A549 (cell line): ENCODE data around the gene ARSJ. TPM values are rescaled to one million over a fixed set of nuclear protein-coding genes. Genes with fewer than 3 reads are reported as not detected.

Source experiments
- ATAC-seq, 2 experiments: fragments of 200-7000 bp in 1 of 2; fragments of >200 bp in 1 of 2; cut with Nextera tagmentation in 1 of 2; cut with Tn5 transposase in 1 of 2; 3 replicates each; pipeline versions ENCODE4 v1.8.0 to v1.9.1; 2018 to 2020; ENCODE audit warnings: mild to moderate bottlenecking in 1 of 2, moderate library complexity in 1 of 2
- CTCF ChIA-PET: fragments of 300-600 bp; sonication (Branson Sonifier 250); formaldehyde crosslinking; extraction: SDS; loops from one replicate; lab custom pipeline; 2021; ENCODE audit warnings: antibody characterized with exemption, inconsistent platforms; lab: Yijun Ruan, JAX
- POLR2A ChIA-PET: fragments of 350-600 bp; formaldehyde crosslinking; extraction: SDS; loops from one replicate; lab custom pipeline; 2021; ENCODE audit warnings: antibody characterized with exemption, inconsistent platforms; lab: Yijun Ruan, JAX
- DNase-seq, 2 experiments: peaks; one replicate each; pipeline versions ENCODE4 v3.0.0 to v3.0.0-alpha.2; 2011 to 2016; ENCODE audit warnings: low read depth in 1 of 2, low spot score in 1 of 2
- FAIRE-seq: peaks from 2 replicates; lab custom pipeline; 2011; peaks lifted over from hg19 to GRCh38; lab: Jason Lieb, UNC
- H3K27ac ChIP-seq, 2 experiments: fragments of >200 bp; sonication (Bioruptor Twin); formaldehyde crosslinking; 3 replicates each; pipeline ENCODE4 v1.5.1; 2016 to 2017
- H3K4me1 ChIP-seq: fragments of >200 bp; sonication (Bioruptor Twin); formaldehyde crosslinking; 3 replicates; pipeline ENCODE4 v1.6.1; 2016
- H3K4me2 ChIP-seq: fragments of >200 bp; sonication (Bioruptor Twin); formaldehyde crosslinking; 3 replicates; pipeline ENCODE4 v1.6.1; 2016
- H3K4me3 ChIP-seq: fragments of >200 bp; sonication (Bioruptor Twin); formaldehyde crosslinking; 3 replicates; pipeline ENCODE4 v1.5.1; 2016
- H3K9me3 ChIP-seq: fragments of >200 bp; sonication (Bioruptor Twin); formaldehyde crosslinking; 3 replicates; pipeline ENCODE4 v1.6.1; 2016
- CEBPB ChIP-seq, 2 experiments: fragments of >200 bp in 1 of 2; sonication (Bioruptor Twin) in 1 of 2; formaldehyde crosslinking in 1 of 2; IDR thresholded peaks; 2 replicates each; pipeline ENCODE4 v1.6.1; 2012 to 2016
- CHD2 ChIP-seq: fragments of 150-350 bp; IDR thresholded peaks from 2 replicates; pipeline ENCODE4 v1.6.1; 2014; ENCODE audit warnings: low read length; ENCODE audit not compliant: partially characterized antibody
- EHF ChIP-seq: fragments of 250-450 bp; sonication (Bioruptor Pico); IDR thresholded peaks from 2 replicates; pipeline ENCODE4 v1.5.0; 2020; ENCODE audit warnings: mild to moderate bottlenecking
- EHMT2 ChIP-seq: fragments of 200-600 bp; sonication (generic); IDR thresholded peaks from 2 replicates; pipeline ENCODE4 v1.6.1; 2016; ENCODE audit warnings: antibody characterized with exemption, low read depth, mild to moderate bottlenecking, moderate library complexity
- EP300 ChIP-seq, 2 experiments: fragments of >200 bp; sonication (Bioruptor Twin); formaldehyde crosslinking; IDR thresholded peaks; 2 replicates in 1 of 2; 3 replicates in 1 of 2; pipeline ENCODE4 v1.6.1; 2016 to 2017
- ESRRA ChIP-seq: fragments of 150-350 bp; IDR thresholded peaks from 2 replicates; pipeline ENCODE4 v1.6.1; 2014; ENCODE audit warnings: mild to moderate bottlenecking, low read length, borderline replicate concordance
- FOSL2 ChIP-seq, 2 experiments: fragments of 450-650 bp in 1 of 2; fragments of >200 bp in 1 of 2; sonication (Bioruptor Twin) in 1 of 2; formaldehyde crosslinking; IDR thresholded peaks; 2 replicates each; pipeline versions ENCODE4 v1.5.0 to v1.6.1; 2016 to 2020; ENCODE audit warnings: mild to moderate bottlenecking in 1 of 2, moderate library complexity in 1 of 2
- HEYL ChIP-seq: fragments of 250-450 bp; sonication (Bioruptor Pico); IDR thresholded peaks from 2 replicates; pipeline ENCODE4 v1.8.0; 2021; ENCODE audit warnings: mild to moderate bottlenecking, moderate library complexity
- HOXA7 ChIP-seq: fragments of 250-450 bp; sonication (Bioruptor Pico); IDR thresholded peaks from 2 replicates; pipeline ENCODE4 v1.5.0; 2020; ENCODE audit warnings: mild to moderate bottlenecking, moderate library complexity
- HOXB5 ChIP-seq: fragments of 250-450 bp; sonication (Bioruptor Pico); IDR thresholded peaks from 2 replicates; pipeline ENCODE4 v1.5.0; 2020; ENCODE audit warnings: mild to moderate bottlenecking, moderate library complexity
- JUN ChIP-seq, 2 experiments: fragments of >200 bp; sonication (Bioruptor Twin); formaldehyde crosslinking; IDR thresholded peaks; 2 replicates in 1 of 2; 3 replicates in 1 of 2; pipeline ENCODE4 v1.6.1; 2016 to 2017
- KDM1A ChIP-seq: fragments of 200-600 bp; sonication (generic); IDR thresholded peaks from 2 replicates; pipeline ENCODE4 v1.6.1; 2016; ENCODE audit warnings: low read depth, mild to moderate bottlenecking
- KDM5A ChIP-seq: fragments of 200-600 bp; sonication (generic); IDR thresholded peaks from 2 replicates; pipeline ENCODE4 v1.6.1; 2016; ENCODE audit warnings: antibody characterized with exemption, mild to moderate bottlenecking
- MAZ ChIP-seq: fragments of 150-350 bp; IDR thresholded peaks from 2 replicates; pipeline ENCODE4 v1.6.1; 2014; ENCODE audit warnings: antibody characterized with exemption, low read depth, low read length, borderline replicate concordance
- MYC ChIP-seq: IDR thresholded peaks from 2 replicates; pipeline ENCODE4 v1.6.1; 2012; ENCODE audit warnings: mild to moderate bottlenecking, inconsistent platforms, low read length, improper control_type of control experiment, borderline replicate concordance
- NFE2L2 ChIP-seq: fragments of 150-350 bp; conservative IDR thresholded peaks from 2 replicates; pipeline ENCODE4 v1.6.1; 2014; ENCODE audit warnings: low read length
- PHF8 ChIP-seq: fragments of 200-600 bp; sonication (generic); IDR thresholded peaks from 2 replicates; pipeline ENCODE4 v1.6.1; 2016; ENCODE audit warnings: low read depth, mild to moderate bottlenecking, antibody characterized with exemption, moderate library complexity, borderline replicate concordance
- RNF2 ChIP-seq: fragments of 200-600 bp; sonication (generic); IDR thresholded peaks from 2 replicates; pipeline ENCODE4 v1.6.1; 2016; ENCODE audit warnings: low read depth, mild to moderate bottlenecking, antibody characterized with exemption, moderate library complexity, borderline replicate concordance
- SMC3 ChIP-seq: fragments of >200 bp; sonication (Bioruptor Twin); formaldehyde crosslinking; IDR thresholded peaks from 3 replicates; pipeline ENCODE4 v1.6.1; 2018; ENCODE audit warnings: inconsistent platforms
- SREBF2 ChIP-seq: fragments of 450-650 bp; IDR thresholded peaks from 2 replicates; pipeline ENCODE4 v1.6.1; 2014; ENCODE audit warnings: mild to moderate bottlenecking, moderate library complexity
- TFCP2L1 ChIP-seq: fragments of 250-450 bp; sonication (Bioruptor Pico); IDR thresholded peaks from 2 replicates; pipeline ENCODE4 v1.5.0; 2021; ENCODE audit warnings: mild to moderate bottlenecking
- TP53 ChIP-seq: fragments of 250-450 bp; sonication (Bioruptor Pico); IDR thresholded peaks from 2 replicates; pipeline ENCODE4 v1.5.0; 2021; ENCODE audit warnings: mild to moderate bottlenecking, moderate library complexity
- ZFP36 ChIP-seq: fragments of 450-650 bp; IDR thresholded peaks from 2 replicates; pipeline ENCODE4 v1.6.1; 2014; ENCODE audit warnings: borderline replicate concordance; ENCODE audit not compliant: partially characterized antibody
- ZSCAN20 ChIP-seq: fragments of 250-450 bp; sonication (Bioruptor Pico); IDR thresholded peaks from 2 replicates; pipeline ENCODE4 v1.8.0; 2022; ENCODE audit warnings: mild to moderate bottlenecking, moderate library complexity
- WGBS: methylation state at CpG from one replicate; pipeline ENCODE4 v1.1.6; 2017; ENCODE audit errors: missing lambda C conversion rate; 5-methylcytosine and 5-hydroxymethylcytosine counted together
- polyA plus RNA-seq, 4 experiments: library from polyadenylated mRNA; depleted of rRNA in 3 of 4; stranded (reverse); fragments of >200 nt; fragmentation: RNase III in 1 of 4; extraction: RNeasy Plus Mini Kit Qiagen cat#74134 plus additional on column Dnase treatment in 1 of 4; gene quantifications; 2 replicates in 3 of 4; 3 replicates in 1 of 4; pipeline ENCODE4 v1.2.3, GENCODE V29; 2011 to 2017
- TF ChIP-seq, protein P1 (sequence below): fragments of 200-600 bp; sonication (generic); IDR thresholded peaks from 2 replicates; pipeline ENCODE4 v1.6.1; 2016; ENCODE audit warnings: antibody characterized with exemption, mild to moderate bottlenecking, moderate library complexity
- TF ChIP-seq, protein P2 (sequence below): fragments of >200 bp; sonication (Bioruptor Twin); formaldehyde crosslinking; IDR thresholded peaks from 2 replicates; pipeline ENCODE4 v1.6.1; 2016
- TF ChIP-seq, protein P3 (sequence below): fragments of >200 bp; sonication (Bioruptor Twin); formaldehyde crosslinking; IDR thresholded peaks from 3 replicates; pipeline ENCODE4 v1.6.1; 2016
- TF ChIP-seq, protein P4 (sequence below): IDR thresholded peaks from 2 replicates; pipeline ENCODE4 v1.6.1; 2012; ENCODE audit warnings: low read depth, borderline replicate concordance
- TF ChIP-seq, protein P5 (sequence below): fragments of 150-350 bp; IDR thresholded peaks from 2 replicates; pipeline ENCODE4 v1.6.1; 2014; ENCODE audit warnings: low read depth, mild to moderate bottlenecking, low read length
- TF ChIP-seq, protein P6 (sequence below): fragments of 250-450 bp; sonication (Bioruptor Pico); IDR thresholded peaks from 2 replicates; pipeline ENCODE4 v1.5.0; 2020; ENCODE audit warnings: low read depth, mild to moderate bottlenecking, moderate library complexity

ARSJ gene
- polyA plus RNA-seq, 2 of the 4 experiments (the other 2 are of a cell fraction) = 3.0 to 8.6 TPM

DNA sequence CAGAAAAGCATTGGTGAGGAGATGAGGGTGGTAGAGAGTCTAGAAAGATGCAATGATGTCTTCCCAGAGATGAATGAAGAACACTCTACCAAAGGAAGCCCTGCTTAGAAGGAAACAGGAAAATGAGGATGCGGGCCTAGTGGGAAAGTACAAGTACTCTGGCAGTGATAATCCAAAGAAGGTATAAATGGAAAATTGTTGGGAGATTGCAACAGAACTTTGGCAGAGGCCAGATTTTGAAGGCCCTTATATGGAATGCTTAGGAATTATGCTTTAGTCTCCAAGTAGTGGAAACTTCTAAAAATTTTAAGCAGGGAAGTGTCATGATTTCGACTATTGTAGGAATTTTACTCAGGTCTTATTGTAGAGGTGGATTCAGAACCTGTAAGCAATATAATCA lies 11.0 kb downstream of the ARSJ start:
- ATAC-seq (no peak), DNase-seq (no peak), FAIRE-seq (no peak)
- WGBS = 92% methylated on average over 2 of the region's 2 CpGs
- ChIA-PET POLR2A (no interaction called here), CTCF (no interaction called here)
- Histone ChIP-seq H3K4me3 (no peak overlapping the region), H3K4me2 (no peak overlapping the region), H3K9me3 (peaks cover under 1% of the 10 kb centered on the region; the same call in 1 of the 3 replicates), H3K4me1 (peaks cover 6% of the 10 kb centered on the region), H3K27ac (no peak overlapping the region)
- TF ChIP-seq SREBF2 (no peak), KDM5A (no peak), NFE2L2 (no peak), SMC3 (no peak), EHMT2 (no peak), RNF2 (no peak), HEYL (CRISPR knock-in tag) (no peak), PHF8 (no peak), EHF (CRISPR knock-in tag) (no peak), ESRRA (no peak), ZSCAN20 (CRISPR knock-in tag) (no peak), MAZ (no peak), KDM1A (no peak), TFCP2L1 (CRISPR knock-in tag) (no peak), CEBPB (IDR thresholded peaks at IDR 0.05) (no peak), HOXB5 (no peak), ZFP36 (no peak)
- TF ChIP-seq, protein P1, sequence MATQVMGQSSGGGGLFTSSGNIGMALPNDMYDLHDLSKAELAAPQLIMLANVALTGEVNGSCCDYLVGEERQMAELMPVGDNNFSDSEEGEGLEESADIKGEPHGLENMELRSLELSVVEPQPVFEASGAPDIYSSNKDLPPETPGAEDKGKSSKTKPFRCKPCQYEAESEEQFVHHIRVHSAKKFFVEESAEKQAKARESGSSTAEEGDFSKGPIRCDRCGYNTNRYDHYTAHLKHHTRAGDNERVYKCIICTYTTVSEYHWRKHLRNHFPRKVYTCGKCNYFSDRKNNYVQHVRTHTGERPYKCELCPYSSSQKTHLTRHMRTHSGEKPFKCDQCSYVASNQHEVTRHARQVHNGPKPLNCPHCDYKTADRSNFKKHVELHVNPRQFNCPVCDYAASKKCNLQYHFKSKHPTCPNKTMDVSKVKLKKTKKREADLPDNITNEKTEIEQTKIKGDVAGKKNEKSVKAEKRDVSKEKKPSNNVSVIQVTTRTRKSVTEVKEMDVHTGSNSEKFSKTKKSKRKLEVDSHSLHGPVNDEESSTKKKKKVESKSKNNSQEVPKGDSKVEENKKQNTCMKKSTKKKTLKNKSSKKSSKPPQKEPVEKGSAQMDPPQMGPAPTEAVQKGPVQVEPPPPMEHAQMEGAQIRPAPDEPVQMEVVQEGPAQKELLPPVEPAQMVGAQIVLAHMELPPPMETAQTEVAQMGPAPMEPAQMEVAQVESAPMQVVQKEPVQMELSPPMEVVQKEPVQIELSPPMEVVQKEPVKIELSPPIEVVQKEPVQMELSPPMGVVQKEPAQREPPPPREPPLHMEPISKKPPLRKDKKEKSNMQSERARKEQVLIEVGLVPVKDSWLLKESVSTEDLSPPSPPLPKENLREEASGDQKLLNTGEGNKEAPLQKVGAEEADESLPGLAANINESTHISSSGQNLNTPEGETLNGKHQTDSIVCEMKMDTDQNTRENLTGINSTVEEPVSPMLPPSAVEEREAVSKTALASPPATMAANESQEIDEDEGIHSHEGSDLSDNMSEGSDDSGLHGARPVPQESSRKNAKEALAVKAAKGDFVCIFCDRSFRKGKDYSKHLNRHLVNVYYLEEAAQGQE = no peak
- TF ChIP-seq, protein P2, sequence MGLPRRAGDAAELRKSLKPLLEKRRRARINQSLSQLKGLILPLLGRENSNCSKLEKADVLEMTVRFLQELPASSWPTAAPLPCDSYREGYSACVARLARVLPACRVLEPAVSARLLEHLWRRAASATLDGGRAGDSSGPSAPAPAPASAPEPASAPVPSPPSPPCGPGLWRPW = no peak
- TF ChIP-seq, protein P3, sequence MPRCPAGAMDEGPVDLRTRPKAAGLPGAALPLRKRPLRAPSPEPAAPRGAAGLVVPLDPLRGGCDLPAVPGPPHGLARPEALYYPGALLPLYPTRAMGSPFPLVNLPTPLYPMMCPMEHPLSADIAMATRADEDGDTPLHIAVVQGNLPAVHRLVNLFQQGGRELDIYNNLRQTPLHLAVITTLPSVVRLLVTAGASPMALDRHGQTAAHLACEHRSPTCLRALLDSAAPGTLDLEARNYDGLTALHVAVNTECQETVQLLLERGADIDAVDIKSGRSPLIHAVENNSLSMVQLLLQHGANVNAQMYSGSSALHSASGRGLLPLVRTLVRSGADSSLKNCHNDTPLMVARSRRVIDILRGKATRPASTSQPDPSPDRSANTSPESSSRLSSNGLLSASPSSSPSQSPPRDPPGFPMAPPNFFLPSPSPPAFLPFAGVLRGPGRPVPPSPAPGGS = no peak

DNA sequence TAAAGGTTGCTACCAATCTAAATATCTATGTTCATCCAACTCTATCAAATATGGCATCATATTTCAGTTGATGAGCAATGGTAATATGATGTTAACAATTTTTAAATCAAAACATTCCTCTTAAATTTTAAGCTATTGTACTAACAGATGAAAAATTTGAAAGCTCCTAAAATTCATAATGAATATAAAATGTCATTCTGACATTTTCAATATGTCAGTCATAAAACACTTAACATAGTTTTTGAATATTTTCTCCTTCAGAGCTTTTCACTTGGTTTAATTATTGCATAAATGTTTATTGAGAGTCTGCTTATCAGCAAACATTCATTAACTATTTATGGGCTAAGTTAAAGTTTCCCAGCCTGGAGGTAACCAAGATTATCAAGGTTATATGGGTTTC lies 11.8 kb downstream of the ARSJ start:
- DNase-seq = no peak
- ChIA-PET CTCF (no interaction called here), POLR2A (no interaction called here)
- no peak for FAIRE-seq
- Histone ChIP-seq H3K9me3 (peaks cover 7% of the 10 kb centered on the region; the same call in 2 of the 3 replicates), H3K4me3 (no peak overlapping the region), H3K4me2 (no peak overlapping the region), H3K27ac (no peak overlapping the region), H3K4me1 (peaks cover 6% of the 10 kb centered on the region)
- ATAC-seq = no peak
- TF ChIP-seq HOXA7 (CRISPR knock-in tag) (no peak), CEBPB (IDR thresholded peaks at IDR 0.05) (no peak), TP53 (CRISPR knock-in tag) (no peak), ZSCAN20 (CRISPR knock-in tag) (no peak), HOXB5 (no peak), MAZ (no peak), FOSL2 (IDR thresholded peaks at IDR 0.05) (no peak), FOSL2 (CRISPR knock-in tag; IDR thresholded peaks at IDR 0.05) (no peak), JUN (IDR thresholded peaks at IDR 0.05) (no peak), EP300 (IDR thresholded peaks at IDR 0.05) (no peak), MYC (no peak), CHD2 (no peak), NFE2L2 (no peak), SREBF2 (no peak)
- TF ChIP-seq, protein P4, sequence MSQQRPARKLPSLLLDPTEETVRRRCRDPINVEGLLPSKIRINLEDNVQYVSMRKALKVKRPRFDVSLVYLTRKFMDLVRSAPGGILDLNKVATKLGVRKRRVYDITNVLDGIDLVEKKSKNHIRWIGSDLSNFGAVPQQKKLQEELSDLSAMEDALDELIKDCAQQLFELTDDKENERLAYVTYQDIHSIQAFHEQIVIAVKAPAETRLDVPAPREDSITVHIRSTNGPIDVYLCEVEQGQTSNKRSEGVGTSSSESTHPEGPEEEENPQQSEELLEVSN = no peak
- TF ChIP-seq, protein P5, sequence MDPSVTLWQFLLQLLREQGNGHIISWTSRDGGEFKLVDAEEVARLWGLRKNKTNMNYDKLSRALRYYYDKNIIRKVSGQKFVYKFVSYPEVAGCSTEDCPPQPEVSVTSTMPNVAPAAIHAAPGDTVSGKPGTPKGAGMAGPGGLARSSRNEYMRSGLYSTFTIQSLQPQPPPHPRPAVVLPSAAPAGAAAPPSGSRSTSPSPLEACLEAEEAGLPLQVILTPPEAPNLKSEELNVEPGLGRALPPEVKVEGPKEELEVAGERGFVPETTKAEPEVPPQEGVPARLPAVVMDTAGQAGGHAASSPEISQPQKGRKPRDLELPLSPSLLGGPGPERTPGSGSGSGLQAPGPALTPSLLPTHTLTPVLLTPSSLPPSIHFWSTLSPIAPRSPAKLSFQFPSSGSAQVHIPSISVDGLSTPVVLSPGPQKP = no peak
- TF ChIP-seq, protein P2 = no peak
- TF ChIP-seq, protein P6, sequence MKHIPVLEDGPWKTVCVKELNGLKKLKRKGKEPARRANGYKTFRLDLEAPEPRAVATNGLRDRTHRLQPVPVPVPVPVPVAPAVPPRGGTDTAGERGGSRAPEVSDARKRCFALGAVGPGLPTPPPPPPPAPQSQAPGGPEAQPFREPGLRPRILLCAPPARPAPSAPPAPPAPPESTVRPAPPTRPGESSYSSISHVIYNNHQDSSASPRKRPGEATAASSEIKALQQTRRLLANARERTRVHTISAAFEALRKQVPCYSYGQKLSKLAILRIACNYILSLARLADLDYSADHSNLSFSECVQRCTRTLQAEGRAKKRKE (CRISPR knock-in tag) = no peak
